Testis (tissue), 3 donors: Measurements from ENCODE around the gene THADA. TPM values are rescaled to one million over a fixed set of nuclear protein-coding genes. Genes with fewer than 3 reads are reported as not detected.

Experiments used
- DNase-seq: peaks from one replicate; pipeline ENCODE4 v3.0.0-alpha.2; 2019
- H3K27ac ChIP-seq, 2 donors: fragments of 200-600 bp; sonication (generic); one replicate each; pipeline ENCODE4 v1.5.1; 2019
- H3K27me3 ChIP-seq: fragments of 200-600 bp; sonication (generic); one replicate; pipeline ENCODE4 v1.5.1; 2019
- H3K36me3 ChIP-seq: fragments of 200-600 bp; sonication (generic); one replicate; pipeline ENCODE4 v1.5.1; 2017; ENCODE audit warnings: low read depth; ENCODE audit errors: missing control alignments
- H3K4me1 ChIP-seq: fragments of 200-600 bp; sonication (generic); one replicate; pipeline ENCODE4 v1.5.1; 2019
- H3K4me3 ChIP-seq, 2 donors: fragments of 200-600 bp; sonication (generic); one replicate each; pipeline ENCODE4 v1.5.1; 2017 to 2019
- H3K9me3 ChIP-seq: fragments of 200-600 bp; sonication (generic); one replicate; pipeline ENCODE4 v1.5.1; 2017
- POLR2A ChIP-seq: fragments of 450-650 bp; IDR thresholded peaks from one replicate; pipeline ENCODE4 v1.6.1; 2017; ENCODE audit warnings: antibody characterized with exemption, mild to moderate bottlenecking, moderate library complexity
- WGBS, 2 donors: methylation state at CpG; one replicate each; pipeline ENCODE4 v1.1.5; 2018; 5-methylcytosine and 5-hydroxymethylcytosine counted together
- intact Hi-C: fragments of 100-400 bp; cut with DNase I; formaldehyde crosslinking; loops from one replicate; pipeline ENCODE4 v1.15.1; 2023; ENCODE audit warnings: low total_unique reads
- polyA plus RNA-seq: library from polyadenylated mRNA; stranded (reverse); fragments of 350-450 nt; fragmentation: Illumina TruSeq; extraction: RNeasy Lipid Tissue Mini Kit (QIAGEN cat#74804); gene quantifications from one replicate; pipeline ENCODE4 v1.2.3, GENCODE V29; 2014; ENCODE audit warnings: low read depth, low replicate concordance; ENCODE audit not compliant: insufficient read depth
- total RNA-seq, 2 donors: library from RNA; depleted of rRNA; stranded (reverse); fragments of >200 nt; gene quantifications; one replicate each; pipeline ENCODE4 v1.2.3, GENCODE V29; 2016
- TF ChIP-seq, protein P1 (sequence below), 3 experiments: fragments of 450-650 bp in 2 of 3; fragments of 200-600 bp in 1 of 3; sonication (generic) in 1 of 3; IDR thresholded peaks; one replicate each; pipeline ENCODE4 v1.5.1; 2016 to 2019; ENCODE audit warnings: antibody characterized with exemption in 3 of 3, mild to moderate bottlenecking in 2 of 3, moderate library complexity in 1 of 3

The THADA gene
- total and polyA plus RNA-seq, 3 donors from 2014 or later = 29.5 to 43.9 (median 39.5) TPM

DNA sequence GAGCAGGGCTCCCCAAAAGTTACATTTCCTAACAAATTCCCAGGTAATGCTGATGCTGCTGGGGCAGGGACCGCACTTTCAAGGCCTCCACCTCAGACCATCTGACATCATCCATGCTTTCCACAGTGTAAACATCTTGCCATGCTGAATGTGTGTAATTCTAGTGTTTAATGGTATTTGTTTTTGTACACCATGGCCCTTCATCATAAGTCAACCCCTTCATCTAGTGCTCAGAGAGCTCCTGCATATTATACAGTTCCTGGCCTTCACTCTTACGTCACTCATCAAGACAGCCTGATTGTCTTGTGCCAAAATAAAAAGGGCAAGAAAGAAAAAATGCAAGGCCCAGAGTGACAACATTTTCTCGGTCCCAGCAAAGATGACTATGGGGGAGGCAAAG is 291.9 kb downstream of the THADA start:
- no peak for DNase-seq
- peak overlapping the region in 1 of 2 donors; percentile 79 for H3K27ac ChIP-seq
- H3K4me1 ChIP-seq = peaks cover 38% of the 10 kb centered on the region
- 68 to 86% methylated on average over 3 of the region's 3 CpGs for WGBS, 2 donors
- H3K36me3 ChIP-seq = no peaks in the 10 kb centered on the region
- no peaks in the 10 kb centered on the region for H3K9me3 ChIP-seq
- no peak for TF ChIP-seq POLR2A
- TF ChIP-seq, protein P1, sequence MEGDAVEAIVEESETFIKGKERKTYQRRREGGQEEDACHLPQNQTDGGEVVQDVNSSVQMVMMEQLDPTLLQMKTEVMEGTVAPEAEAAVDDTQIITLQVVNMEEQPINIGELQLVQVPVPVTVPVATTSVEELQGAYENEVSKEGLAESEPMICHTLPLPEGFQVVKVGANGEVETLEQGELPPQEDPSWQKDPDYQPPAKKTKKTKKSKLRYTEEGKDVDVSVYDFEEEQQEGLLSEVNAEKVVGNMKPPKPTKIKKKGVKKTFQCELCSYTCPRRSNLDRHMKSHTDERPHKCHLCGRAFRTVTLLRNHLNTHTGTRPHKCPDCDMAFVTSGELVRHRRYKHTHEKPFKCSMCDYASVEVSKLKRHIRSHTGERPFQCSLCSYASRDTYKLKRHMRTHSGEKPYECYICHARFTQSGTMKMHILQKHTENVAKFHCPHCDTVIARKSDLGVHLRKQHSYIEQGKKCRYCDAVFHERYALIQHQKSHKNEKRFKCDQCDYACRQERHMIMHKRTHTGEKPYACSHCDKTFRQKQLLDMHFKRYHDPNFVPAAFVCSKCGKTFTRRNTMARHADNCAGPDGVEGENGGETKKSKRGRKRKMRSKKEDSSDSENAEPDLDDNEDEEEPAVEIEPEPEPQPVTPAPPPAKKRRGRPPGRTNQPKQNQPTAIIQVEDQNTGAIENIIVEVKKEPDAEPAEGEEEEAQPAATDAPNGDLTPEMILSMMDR (IDR thresholded peaks at IDR 0.05) = no peak
- no peak overlapping the region for H3K4me3 ChIP-seq
- H3K27me3 ChIP-seq = no peaks in the 10 kb centered on the region
- intact Hi-C loops = no loop called here

DNA sequence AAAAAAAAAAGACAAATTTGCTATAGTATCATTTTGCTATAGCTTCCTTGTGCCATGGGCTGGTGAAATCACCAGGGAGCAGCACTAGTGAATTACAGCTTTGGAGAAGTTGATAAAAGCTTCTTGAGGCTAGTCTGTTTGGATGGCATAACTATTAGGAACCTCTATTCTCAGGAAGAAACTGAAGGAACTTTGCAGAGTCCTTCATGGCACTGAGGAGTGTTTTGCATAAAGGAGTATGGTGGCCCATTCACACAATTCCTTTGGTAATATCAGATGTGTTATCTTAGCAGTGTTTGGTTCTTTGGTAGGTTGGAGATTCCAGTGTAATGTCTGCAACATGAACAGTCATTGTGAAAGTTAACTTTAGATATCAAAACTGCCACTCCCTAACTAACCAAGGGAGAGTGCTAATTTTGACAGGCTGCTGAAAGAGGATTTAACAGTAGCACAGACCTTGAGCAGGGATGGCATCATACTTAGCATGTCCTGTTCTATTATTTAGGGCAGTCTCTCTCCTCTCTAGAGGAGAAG is 292.8 kb downstream of the THADA start:
- TF ChIP-seq, protein P1 (IDR thresholded peaks at IDR 0.05) = peak in 1 of 3 experiments; percentile 15
- TF ChIP-seq POLR2A = no peak
- Histone ChIP-seq H3K36me3 (no peaks in the 10 kb centered on the region), H3K4me3 (no peak overlapping the region), H3K27me3 (no peaks in the 10 kb centered on the region), H3K27ac (no peak overlapping the region), H3K4me1 (peaks cover 38% of the 10 kb centered on the region), H3K9me3 (no peaks in the 10 kb centered on the region)
- intact Hi-C loops = no loop called here
- DNase-seq = no peak

DNA sequence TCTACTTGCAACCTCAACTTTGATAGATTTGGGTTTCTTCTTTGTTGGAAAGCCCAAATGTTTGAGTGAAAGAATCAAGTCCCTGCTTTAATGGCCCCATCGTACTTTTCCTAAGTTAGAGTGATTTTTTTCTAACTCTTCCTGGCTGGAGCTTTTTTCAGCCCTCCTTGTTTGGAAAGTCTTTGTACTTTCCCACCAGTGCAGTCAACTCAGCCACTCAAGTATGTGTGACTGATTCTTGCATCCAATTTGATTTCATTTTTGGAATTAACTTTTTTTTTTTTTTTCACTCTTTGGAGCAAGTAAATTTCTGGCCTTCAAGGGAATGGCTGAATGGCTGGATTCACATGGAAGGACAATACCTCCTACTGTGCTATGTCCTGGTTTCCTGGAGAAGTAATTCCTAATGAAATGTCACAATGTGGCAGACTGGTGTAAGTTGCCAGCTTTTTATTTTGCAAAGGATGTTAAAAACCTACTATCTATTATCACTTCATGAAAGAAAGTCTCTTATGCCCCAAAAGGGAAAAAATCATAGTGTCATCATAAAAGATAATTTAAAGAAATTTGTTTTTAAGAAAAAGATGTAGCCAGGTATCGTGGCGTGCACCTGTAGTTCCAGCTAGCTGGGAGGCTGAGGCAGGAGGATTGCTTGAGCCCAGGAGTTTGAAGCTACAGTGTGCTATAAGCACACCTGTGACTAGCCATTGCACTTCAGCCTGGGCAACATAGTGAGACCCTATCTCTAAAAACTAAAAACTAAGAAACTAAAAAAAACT is 293.5 kb downstream of the THADA start:
- H3K36me3 ChIP-seq = no peaks in the 10 kb centered on the region
- peaks cover 38% of the 10 kb centered on the region for H3K4me1 ChIP-seq
- no peak overlapping the region for H3K4me3 ChIP-seq
- TF ChIP-seq POLR2A = no peak
- TF ChIP-seq, protein P1 (IDR thresholded peaks at IDR 0.05) = no peak
- 81 to 83% methylated on average over 3 of the region's 3 CpGs for WGBS, 2 donors
- DNase-seq = no peak
- intact Hi-C loops = no loop called here
- H3K27ac ChIP-seq = no peak overlapping the region
- H3K27me3 ChIP-seq = no peaks in the 10 kb centered on the region
- no peaks in the 10 kb centered on the region for H3K9me3 ChIP-seq

DNA sequence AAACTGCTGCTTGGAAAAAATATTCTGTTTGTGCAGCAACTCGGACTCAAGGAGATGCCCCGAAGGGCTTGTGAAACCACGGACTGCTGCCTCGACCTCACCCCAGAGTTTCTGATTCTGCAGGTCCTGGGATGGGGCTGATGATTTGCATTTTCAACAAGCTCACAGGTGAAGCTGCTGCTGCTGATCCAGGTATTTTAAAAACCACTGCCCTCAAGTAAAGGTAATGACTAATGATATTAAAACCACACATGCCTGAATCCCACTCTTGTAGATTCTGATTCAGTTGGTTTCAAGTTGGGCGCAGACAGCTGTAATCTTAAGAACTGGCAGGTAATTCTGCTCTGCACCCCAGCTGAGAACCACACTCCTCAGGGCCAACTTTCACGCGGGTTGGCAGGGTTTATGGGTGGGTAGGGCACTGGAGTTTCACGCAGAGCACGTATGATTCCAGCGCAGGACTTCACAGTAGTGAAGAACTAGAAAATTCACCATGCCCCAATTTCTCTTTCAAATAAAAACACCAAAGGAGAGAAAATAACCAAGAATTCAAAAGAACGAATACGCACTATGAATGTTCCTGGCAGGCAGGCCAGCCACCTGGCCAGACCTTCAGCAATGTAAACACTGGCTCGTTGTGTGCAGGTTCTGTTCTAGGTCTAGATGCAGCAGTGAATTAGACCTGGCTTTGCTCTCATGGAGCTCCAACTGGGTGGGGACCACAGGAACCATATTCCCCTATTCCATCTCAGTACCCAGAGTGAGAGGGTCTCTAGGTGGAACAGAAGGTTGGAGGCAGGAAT is 294.9 kb downstream of the THADA start:
- H3K27ac ChIP-seq = peak overlapping the region in 1 of 2 donors; percentile 5
- DNase-seq = no peak
- H3K27me3 ChIP-seq = no peaks in the 10 kb centered on the region
- no peaks in the 10 kb centered on the region for H3K9me3 ChIP-seq
- H3K4me1 ChIP-seq = peaks cover 36% of the 10 kb centered on the region
- intact Hi-C loops = no loop called here
- TF ChIP-seq POLR2A = no peak
- TF ChIP-seq, protein P1 (IDR thresholded peaks at IDR 0.05) = no peak
- H3K4me3 ChIP-seq = no peak overlapping the region
- WGBS, 2 donors = 68 to 84% methylated on average over 13 of the region's 13 CpGs
- no peaks in the 10 kb centered on the region for H3K36me3 ChIP-seq
